ENCODE measurements around the gene BCHE.

DNA sequence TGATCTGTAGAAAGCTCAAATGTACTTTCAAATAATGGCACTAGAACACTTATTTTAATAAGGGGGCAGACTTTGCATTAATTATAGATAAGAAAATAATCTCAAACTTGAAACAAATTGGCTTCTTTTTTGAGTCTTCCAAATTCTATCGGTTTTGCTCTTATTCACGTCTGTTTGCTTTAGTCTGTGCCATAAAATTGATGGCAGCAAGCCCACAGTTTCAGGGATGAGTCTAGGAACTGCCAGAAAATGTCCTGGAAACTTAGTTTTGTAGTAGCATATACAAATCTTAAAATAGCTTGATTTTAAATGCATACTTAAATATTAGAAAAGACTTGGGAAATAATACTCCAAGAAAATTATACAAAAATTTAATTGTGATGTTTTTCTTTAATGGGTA is 39.7 kb downstream of the BCHE start:
- TF ChIP-seq, protein P1, sequence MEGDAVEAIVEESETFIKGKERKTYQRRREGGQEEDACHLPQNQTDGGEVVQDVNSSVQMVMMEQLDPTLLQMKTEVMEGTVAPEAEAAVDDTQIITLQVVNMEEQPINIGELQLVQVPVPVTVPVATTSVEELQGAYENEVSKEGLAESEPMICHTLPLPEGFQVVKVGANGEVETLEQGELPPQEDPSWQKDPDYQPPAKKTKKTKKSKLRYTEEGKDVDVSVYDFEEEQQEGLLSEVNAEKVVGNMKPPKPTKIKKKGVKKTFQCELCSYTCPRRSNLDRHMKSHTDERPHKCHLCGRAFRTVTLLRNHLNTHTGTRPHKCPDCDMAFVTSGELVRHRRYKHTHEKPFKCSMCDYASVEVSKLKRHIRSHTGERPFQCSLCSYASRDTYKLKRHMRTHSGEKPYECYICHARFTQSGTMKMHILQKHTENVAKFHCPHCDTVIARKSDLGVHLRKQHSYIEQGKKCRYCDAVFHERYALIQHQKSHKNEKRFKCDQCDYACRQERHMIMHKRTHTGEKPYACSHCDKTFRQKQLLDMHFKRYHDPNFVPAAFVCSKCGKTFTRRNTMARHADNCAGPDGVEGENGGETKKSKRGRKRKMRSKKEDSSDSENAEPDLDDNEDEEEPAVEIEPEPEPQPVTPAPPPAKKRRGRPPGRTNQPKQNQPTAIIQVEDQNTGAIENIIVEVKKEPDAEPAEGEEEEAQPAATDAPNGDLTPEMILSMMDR (IDR thresholded peaks at IDR 0.05), result no peak
- TF ChIP-seq POLR2A (IDR thresholded peaks at IDR 0.05), result no peak
